ENCODE measurements around the gene KIAA0319L. TPM values are rescaled to one million over a fixed set of nuclear protein-coding genes. Genes with fewer than 3 reads are reported as not detected.

The KIAA0319L gene
- total and polyA plus RNA-seq, 2 donors from 2014 or later: 30.3 to 73.0 TPM

GRCh38 chr1:35603941-35604340 is 46.7 kb upstream of the KIAA0319L start:
- H3K9ac ChIP-seq (ENCODE audit: low read length in 3 of 3): no peak overlapping the region
- peaks cover 11 to 31% (median 28%) of the 10 kb centered on the region in 3 donors for H3K36me3 ChIP-seq (ENCODE audit: control insufficient read depth in 2 of 3, insufficient read depth in 3 of 3, low read length in 3 of 3)
- no peak for TF ChIP-seq CTCF (IDR thresholded peaks at IDR 0.05; ENCODE audit: borderline replicate concordance, extremely low read depth, insufficient read depth)
- no peak overlapping the region for H3K27ac ChIP-seq (ENCODE audit: low read depth in 2 of 2, low read length in 2 of 2)
- no peak overlapping the region for H3K4me3 ChIP-seq (ENCODE audit: low read length in 3 of 3)
- no peak for FAIRE-seq
- intact Hi-C loops (cut with DNase I): no loop called here
- no peaks in the 10 kb centered on the region for H3K4me1 ChIP-seq (ENCODE audit: control insufficient read depth in 2 of 3, insufficient read depth in 2 of 3, low read depth in 1 of 3, low read length in 3 of 3)
- H3K27me3 ChIP-seq (ENCODE audit: control insufficient read depth, insufficient read depth, low read length): no peaks in the 10 kb centered on the region
- no peaks in the 10 kb centered on the region for H3K9me3 ChIP-seq (ENCODE audit: control insufficient read depth in 2 of 3, insufficient read depth in 1 of 3, low read length in 3 of 3)
- DNase-seq: no peak

- peaks cover 10 to 28% (median 26%) of the 10 kb centered on the region in 3 donors for H3K36me3 ChIP-seq (ENCODE audit: control insufficient read depth in 2 of 3, insufficient read depth in 3 of 3, low read length in 3 of 3)
- FAIRE-seq: no peak
- H3K4me1 ChIP-seq (ENCODE audit: control insufficient read depth in 2 of 3, insufficient read depth in 2 of 3, low read depth in 1 of 3, low read length in 3 of 3): no peaks in the 10 kb centered on the region
- no peaks in the 10 kb centered on the region for H3K9me3 ChIP-seq (ENCODE audit: control insufficient read depth in 2 of 3, insufficient read depth in 1 of 3, low read length in 3 of 3)
- no peak overlapping the region for H3K27ac ChIP-seq (ENCODE audit: low read depth in 2 of 2, low read length in 2 of 2)
- intact Hi-C loops (cut with DNase I): no loop called here
- H3K4me3 ChIP-seq (ENCODE audit: low read length in 3 of 3): no peak overlapping the region
- TF ChIP-seq CTCF (IDR thresholded peaks at IDR 0.05; ENCODE audit: borderline replicate concordance, extremely low read depth, insufficient read depth): no peak
- no peak for DNase-seq
- no peak overlapping the region for H3K9ac ChIP-seq (ENCODE audit: low read length in 3 of 3)
- H3K27me3 ChIP-seq (ENCODE audit: control insufficient read depth, insufficient read depth, low read length): no peaks in the 10 kb centered on the region
Measured at GRCh38 chr1:35603468-35603867, 46.3 kb upstream of the KIAA0319L start.

- H3K4me3 ChIP-seq (ENCODE audit: low read length in 3 of 3): no peak overlapping the region
- H3K9me3 ChIP-seq (ENCODE audit: control insufficient read depth in 2 of 3, insufficient read depth in 1 of 3, low read length in 3 of 3): no peaks in the 10 kb centered on the region
- TF ChIP-seq CTCF (IDR thresholded peaks at IDR 0.05; ENCODE audit: borderline replicate concordance, extremely low read depth, insufficient read depth): no peak
- intact Hi-C loops (cut with DNase I): no loop called here
- H3K27me3 ChIP-seq (ENCODE audit: control insufficient read depth, insufficient read depth, low read length): no peaks in the 10 kb centered on the region
- DNase-seq (no peak), FAIRE-seq (no peak)
- no peak overlapping the region for H3K9ac ChIP-seq (ENCODE audit: low read length in 3 of 3)
- no peak overlapping the region for H3K27ac ChIP-seq (ENCODE audit: low read depth in 2 of 2, low read length in 2 of 2)
- no peaks in the 10 kb centered on the region for H3K4me1 ChIP-seq (ENCODE audit: control insufficient read depth in 2 of 3, insufficient read depth in 2 of 3, low read depth in 1 of 3, low read length in 3 of 3)
- peaks cover 4 to 22% (median 19%) of the 10 kb centered on the region in 3 donors for H3K36me3 ChIP-seq (ENCODE audit: control insufficient read depth in 2 of 3, insufficient read depth in 3 of 3, low read length in 3 of 3)
Measured at GRCh38 chr1:35600593-35600992, 43.4 kb upstream of the KIAA0319L start.

- no peak for TF ChIP-seq CTCF (IDR thresholded peaks at IDR 0.05; ENCODE audit: borderline replicate concordance, extremely low read depth, insufficient read depth)
- Histone ChIP-seq H3K27me3 (ENCODE audit: control insufficient read depth, insufficient read depth, low read length) (no peaks in the 10 kb centered on the region), H3K4me3 (ENCODE audit: low read length in 3 of 3) (no peak overlapping the region), H3K9ac (ENCODE audit: low read length in 3 of 3) (no peak overlapping the region), H3K36me3 (ENCODE audit: control insufficient read depth in 2 of 3, insufficient read depth in 3 of 3, low read length in 3 of 3) (peaks cover 4 to 14% (median 9%) of the 10 kb centered on the region in 3 donors), H3K4me1 (ENCODE audit: control insufficient read depth in 2 of 3, insufficient read depth in 2 of 3, low read depth in 1 of 3, low read length in 3 of 3) (no peaks in the 10 kb centered on the region), H3K27ac (ENCODE audit: low read depth in 2 of 2, low read length in 2 of 2) (no peak overlapping the region), H3K9me3 (ENCODE audit: control insufficient read depth in 2 of 3, insufficient read depth in 1 of 3, low read length in 3 of 3) (no peaks in the 10 kb centered on the region)
- FAIRE-seq (no peak), DNase-seq (no peak)
- intact Hi-C loops (cut with DNase I): no loop called here
Measured at GRCh38 chr1:35599411-35599810, 42.2 kb upstream of the KIAA0319L start.

Measured in kidney (tissue), 14 donors.